Epithelial cell of proximal tubule (primary cell): ENCODE data around the gene OOSP1. TPM values are rescaled to one million over a fixed set of nuclear protein-coding genes. Genes with fewer than 3 reads are reported as not detected.

Source experiments
- DNase-seq: peaks from one replicate; pipeline ENCODE4 v3.0.0-alpha.2; 2011; ENCODE audit warnings: low read depth
- H3K4me3 ChIP-seq: 2 replicates; pipeline ENCODE4 v1.5.1; 2011; ENCODE audit warnings: low read depth, mild to moderate bottlenecking, low read length
- total RNA-seq: library from RNA; depleted of rRNA; stranded (reverse); fragments of >200 nt; gene quantifications from 2 replicates; pipeline ENCODE4 v1.2.3, GENCODE V29; 2015
- TF ChIP-seq, protein P1 (sequence below): conservative IDR thresholded peaks from 2 replicates; pipeline ENCODE4 v1.5.1; 2012; ENCODE audit warnings: low read depth, mild to moderate bottlenecking, low read length

Gene OOSP1, protein sequence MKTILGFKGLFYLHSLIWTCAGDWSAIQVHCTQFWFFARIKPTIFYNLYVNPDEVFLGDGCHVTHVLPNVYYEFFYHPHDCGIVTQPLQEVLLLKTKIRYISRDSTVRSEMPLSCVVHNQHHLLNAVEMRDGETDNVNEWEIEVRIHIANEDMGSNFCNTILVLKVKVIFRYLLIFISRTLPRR
- total RNA-seq: not detected in 2 replicates

- TF ChIP-seq, protein P1, sequence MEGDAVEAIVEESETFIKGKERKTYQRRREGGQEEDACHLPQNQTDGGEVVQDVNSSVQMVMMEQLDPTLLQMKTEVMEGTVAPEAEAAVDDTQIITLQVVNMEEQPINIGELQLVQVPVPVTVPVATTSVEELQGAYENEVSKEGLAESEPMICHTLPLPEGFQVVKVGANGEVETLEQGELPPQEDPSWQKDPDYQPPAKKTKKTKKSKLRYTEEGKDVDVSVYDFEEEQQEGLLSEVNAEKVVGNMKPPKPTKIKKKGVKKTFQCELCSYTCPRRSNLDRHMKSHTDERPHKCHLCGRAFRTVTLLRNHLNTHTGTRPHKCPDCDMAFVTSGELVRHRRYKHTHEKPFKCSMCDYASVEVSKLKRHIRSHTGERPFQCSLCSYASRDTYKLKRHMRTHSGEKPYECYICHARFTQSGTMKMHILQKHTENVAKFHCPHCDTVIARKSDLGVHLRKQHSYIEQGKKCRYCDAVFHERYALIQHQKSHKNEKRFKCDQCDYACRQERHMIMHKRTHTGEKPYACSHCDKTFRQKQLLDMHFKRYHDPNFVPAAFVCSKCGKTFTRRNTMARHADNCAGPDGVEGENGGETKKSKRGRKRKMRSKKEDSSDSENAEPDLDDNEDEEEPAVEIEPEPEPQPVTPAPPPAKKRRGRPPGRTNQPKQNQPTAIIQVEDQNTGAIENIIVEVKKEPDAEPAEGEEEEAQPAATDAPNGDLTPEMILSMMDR: no peak
- DNase-seq: no peak
These were observed at the start of gene OOSP1 for GRCh38 chr11:59938132-59938531. OOSP1 (plus strand) TSS chr11:59938432; CDS start chr11:59938455, 23 bp downstream.

DNA sequence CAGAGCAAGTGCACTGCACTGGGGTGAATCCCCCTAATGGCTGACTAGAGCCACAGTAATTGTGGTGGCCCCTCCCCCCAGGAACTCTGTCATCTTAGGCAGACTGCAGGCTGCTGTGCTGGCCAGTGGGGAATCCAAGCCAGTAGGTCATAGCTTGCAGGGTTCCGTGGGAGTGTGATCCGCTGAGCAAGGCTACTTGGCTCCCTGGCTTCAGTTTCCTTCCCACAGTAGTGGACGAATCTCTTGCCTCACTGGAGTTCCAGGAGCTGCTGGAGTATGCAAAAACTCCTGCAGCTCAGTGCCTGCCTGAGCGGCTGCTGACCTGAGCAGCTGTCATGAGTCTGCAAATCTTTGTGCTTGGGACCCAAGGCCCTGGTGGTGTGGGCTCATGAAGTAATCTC is 46.5 kb upstream of the OOSP1 start:
- TF ChIP-seq, protein P1: no peak
- no peak overlapping the region for H3K4me3 ChIP-seq
- peak; percentile 79 for DNase-seq

More at GRCh38 chr11:59938132-59938531, at the start of gene OOSP1:
- no peak within 1 kb of the TSS for H3K4me3 ChIP-seq

GRCh38 chr11:59894616-59895015 is 43.6 kb upstream of the OOSP1 start:
- TF ChIP-seq, protein P1: no peak
- H3K4me3 ChIP-seq: no peak overlapping the region
- no peak for DNase-seq

DNA sequence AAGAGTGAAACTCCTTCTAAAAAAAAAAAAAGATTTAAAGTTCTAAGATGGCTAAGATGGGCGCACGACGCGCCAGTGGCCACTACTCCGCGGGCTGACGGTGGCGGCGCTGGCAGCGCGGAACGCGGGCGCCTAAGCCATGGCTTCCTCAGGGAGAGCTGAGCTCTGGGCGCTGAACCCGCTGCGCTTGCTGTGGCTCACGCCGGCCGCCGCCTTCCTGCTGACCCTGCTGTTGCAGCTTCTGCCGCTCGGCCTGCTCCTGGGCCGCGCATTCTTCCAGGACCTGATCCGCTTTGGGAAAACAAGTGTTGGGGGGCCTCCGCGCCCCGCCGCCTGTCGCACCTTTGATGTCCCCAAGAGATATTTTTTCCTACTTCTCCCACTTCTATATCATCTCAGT is 40.2 kb upstream of the OOSP1 start:
- no peak for DNase-seq
- H3K4me3 ChIP-seq: no peak overlapping the region
- TF ChIP-seq, protein P1: no peak

DNA sequence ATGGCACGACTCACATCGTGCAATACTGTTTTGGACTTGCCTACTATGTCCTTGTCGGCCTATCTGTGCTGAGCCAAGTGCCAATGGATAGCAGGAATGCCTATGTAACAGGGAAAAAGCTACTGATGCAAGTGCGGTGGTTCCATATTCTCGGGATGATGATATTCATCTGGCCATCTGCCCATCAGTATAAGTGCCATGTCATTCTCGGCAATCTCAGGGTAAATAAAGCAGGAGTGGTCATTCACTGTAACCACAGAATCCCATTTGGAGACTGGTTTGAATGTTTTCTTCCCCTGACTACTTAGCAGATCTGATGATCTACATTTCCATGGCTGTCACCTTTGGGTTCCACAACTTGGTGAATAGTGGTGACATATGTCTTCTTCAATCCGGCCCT is 39.6 kb upstream of the OOSP1 start:
- H3K4me3 ChIP-seq: no peak overlapping the region
- DNase-seq: no peak
- TF ChIP-seq, protein P1: no peak

DNA sequence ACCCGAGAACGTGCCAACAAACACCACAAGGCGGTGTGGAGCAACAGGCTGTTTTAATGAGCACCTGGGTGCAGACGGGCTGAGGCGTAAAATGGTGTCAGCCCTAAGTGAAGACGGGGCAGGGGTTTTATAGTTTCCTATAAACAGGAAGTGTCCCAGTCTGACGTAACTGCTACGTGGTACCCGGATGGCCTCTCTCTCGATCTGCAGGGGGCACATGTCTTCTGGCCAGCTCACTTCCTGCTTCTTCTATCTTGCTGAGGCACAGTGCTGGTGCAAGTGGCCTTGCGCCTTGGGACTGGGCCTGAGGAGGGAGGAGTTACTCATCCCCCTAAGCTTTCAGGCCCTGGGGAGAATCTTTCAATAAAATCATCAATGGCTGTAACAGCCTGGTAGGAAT is 38.7 kb upstream of the OOSP1 start:
- no peak for DNase-seq
- TF ChIP-seq, protein P1: no peak
- no peak overlapping the region for H3K4me3 ChIP-seq
